Choroid plexus epithelial cell (primary cell): ENCODE data around the gene RAD51AP2.

Experiments
- DNase-seq: peaks from one replicate; pipeline ENCODE4 v3.0.0-alpha.2; 2010; ENCODE audit warnings: low read depth
- H3K4me3 ChIP-seq: 2 replicates; pipeline ENCODE4 v1.5.1; 2011; ENCODE audit warnings: low read depth, mild to moderate bottlenecking, control low read depth, low read length, moderate library complexity
- TF ChIP-seq, protein P1 (sequence below): conservative IDR thresholded peaks from 2 replicates; pipeline ENCODE4 v1.5.1; 2011; ENCODE audit warnings: low read depth, mild to moderate bottlenecking, control low read depth, inconsistent platforms, low read length, moderate library complexity

Gene RAD51AP2

DNA sequence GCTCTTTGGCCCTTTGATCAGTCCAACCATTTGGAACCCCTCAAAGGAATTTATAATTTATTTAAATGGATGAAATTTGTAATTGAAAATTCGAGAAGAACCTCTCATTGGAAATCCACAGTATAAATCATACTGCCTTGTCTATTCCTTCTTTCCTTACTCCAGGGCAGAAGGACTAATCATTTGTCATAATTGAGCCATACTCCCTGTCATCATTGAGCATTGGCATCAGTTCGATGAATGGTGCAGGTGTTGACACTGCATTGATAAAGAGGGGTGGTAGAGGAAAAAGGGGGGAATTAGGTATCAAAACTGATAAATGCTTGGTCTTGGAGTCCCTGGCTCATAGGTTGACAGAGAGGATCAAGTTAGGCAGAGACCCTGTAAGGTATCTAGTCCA, 24.2 kb upstream of the RAD51AP2 start:
- TF ChIP-seq, protein P1, sequence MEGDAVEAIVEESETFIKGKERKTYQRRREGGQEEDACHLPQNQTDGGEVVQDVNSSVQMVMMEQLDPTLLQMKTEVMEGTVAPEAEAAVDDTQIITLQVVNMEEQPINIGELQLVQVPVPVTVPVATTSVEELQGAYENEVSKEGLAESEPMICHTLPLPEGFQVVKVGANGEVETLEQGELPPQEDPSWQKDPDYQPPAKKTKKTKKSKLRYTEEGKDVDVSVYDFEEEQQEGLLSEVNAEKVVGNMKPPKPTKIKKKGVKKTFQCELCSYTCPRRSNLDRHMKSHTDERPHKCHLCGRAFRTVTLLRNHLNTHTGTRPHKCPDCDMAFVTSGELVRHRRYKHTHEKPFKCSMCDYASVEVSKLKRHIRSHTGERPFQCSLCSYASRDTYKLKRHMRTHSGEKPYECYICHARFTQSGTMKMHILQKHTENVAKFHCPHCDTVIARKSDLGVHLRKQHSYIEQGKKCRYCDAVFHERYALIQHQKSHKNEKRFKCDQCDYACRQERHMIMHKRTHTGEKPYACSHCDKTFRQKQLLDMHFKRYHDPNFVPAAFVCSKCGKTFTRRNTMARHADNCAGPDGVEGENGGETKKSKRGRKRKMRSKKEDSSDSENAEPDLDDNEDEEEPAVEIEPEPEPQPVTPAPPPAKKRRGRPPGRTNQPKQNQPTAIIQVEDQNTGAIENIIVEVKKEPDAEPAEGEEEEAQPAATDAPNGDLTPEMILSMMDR, result no peak
- no peak for DNase-seq
- no peak overlapping the region for H3K4me3 ChIP-seq

DNA sequence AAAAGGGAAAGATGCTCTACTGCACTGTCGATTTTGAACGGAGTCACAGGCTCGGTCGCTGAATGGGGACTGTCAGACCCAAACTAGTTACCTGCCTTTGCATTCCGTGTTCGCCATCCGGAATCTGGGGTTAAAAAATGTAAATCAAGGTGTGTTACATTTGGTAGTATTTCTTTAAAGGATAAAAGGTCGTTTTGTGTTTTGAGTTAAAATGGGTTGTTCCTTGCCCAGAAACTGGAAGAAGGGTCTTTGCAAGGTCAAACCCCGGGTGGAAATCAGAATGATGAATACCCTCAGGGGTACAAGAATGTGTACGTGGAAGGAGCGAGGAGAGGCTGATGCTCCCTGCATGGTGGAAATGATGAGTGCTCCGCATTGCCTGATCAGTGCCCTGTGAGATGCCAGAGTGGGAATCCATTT, 23.3 kb upstream of the RAD51AP2 start:
- H3K4me3 ChIP-seq, result no peak overlapping the region
- DNase-seq, result no peak
- TF ChIP-seq, protein P1, result no peak

DNA sequence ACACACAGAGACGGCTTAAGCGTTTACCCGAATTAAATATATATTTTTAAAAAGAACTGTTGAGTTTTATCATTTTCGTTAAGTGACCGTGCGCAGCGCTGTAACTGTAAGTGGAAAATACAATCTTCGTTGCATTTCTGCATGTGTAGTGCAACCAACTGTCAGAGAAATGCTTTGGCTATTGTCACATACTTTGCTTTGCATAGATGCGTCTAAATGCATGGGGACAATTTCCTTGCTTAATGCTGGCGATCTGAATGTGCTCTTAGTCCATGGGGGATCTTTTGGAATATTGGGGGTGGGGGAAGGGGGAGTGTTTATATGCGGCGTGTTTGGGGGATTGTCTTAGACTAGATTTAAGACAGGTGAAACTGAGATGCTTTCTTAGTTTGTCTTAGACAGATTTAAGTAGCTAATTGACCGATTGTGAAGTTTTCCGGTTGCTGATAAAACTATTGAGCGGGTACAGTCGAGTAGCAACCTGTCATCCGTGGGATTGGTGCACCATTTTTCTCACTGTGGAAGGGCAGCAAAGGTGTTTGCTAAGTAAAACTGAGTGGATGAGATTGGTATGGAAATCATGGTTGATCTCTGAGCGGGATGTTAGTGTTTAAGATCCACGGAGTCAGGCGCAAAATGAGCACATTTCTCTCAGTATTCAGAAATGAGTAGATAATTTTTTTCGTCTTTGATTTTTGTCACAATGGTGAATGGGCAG, 22.7 kb upstream of the RAD51AP2 start:
- TF ChIP-seq, protein P1, result no peak
- no peak for DNase-seq
- peak overlapping the region; percentile 55 for H3K4me3 ChIP-seq

DNA sequence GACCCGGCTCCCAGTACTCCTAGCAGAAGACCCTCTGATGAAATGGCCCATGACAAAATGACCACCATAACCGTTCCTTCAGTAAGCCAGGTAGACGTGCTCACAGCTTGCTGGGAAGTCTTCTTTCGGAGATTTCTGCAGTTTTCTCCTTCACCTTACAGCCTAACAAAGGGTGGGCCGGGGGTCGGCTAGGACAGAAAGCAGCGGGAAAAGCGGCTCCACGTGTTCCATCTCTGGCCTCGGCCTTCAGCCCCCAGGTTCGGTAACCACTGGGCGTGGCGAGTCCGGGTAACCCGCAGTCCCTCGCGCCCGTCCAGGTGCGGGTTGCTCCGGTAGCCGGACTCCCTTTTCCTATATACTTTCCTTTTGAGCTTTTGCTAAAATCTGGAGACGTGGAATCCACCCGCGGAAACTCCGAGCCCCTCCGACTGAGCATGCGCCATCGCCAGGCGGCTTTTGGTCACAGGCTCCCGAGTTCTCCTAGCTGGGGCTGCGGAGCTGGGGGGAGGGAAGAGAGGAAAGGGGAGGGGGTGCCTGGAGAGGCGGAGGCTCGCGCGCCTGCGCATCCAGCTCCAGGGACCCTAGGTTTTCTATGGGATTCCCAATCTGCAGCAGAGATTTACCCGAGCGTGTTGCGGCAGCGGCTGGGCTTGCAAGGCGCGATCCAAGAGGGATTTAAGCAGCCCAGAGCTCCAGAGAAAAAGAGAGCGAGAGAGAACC, 22.0 kb upstream of the RAD51AP2 start, which contains the start of gene VSNL1:
Gene VSNL1, plus strand, starts transcription at position 604 of the 720 bp plus-strand sequence. CDS start 51,379 bp downstream, outside the sequence.
- H3K4me3 ChIP-seq, result peak within 1 kb of the TSS; percentile 55
- TF ChIP-seq, protein P1, result no peak
- DNase-seq, result peak; percentile 66

DNA sequence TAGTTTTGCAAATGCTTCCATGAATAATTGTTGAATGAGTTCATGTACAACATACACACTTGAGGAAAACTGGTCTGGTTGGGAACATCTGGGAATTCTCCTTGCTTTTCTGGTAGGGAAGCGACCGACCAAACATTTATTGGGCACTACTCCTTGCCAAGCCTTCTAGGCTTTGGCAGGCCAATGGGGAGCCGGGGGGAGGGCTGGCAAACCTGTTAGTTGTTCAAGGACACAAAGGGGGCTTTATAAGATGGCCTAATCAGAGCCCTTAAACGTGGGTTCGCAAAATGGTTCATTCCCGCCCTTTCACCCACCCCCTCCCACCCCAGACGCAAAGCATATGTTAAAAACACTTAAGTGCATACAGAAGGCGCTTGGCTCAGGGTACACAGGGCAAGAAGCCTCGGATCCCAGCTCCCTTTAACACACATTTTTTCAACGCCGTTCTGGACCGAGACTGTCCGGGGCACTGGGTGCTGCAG, 21.4 kb upstream of the RAD51AP2 start:
- DNase-seq, result peak; percentile 2
- H3K4me3 ChIP-seq, result peak overlapping the region; percentile 55
- TF ChIP-seq, protein P1, result no peak

DNA sequence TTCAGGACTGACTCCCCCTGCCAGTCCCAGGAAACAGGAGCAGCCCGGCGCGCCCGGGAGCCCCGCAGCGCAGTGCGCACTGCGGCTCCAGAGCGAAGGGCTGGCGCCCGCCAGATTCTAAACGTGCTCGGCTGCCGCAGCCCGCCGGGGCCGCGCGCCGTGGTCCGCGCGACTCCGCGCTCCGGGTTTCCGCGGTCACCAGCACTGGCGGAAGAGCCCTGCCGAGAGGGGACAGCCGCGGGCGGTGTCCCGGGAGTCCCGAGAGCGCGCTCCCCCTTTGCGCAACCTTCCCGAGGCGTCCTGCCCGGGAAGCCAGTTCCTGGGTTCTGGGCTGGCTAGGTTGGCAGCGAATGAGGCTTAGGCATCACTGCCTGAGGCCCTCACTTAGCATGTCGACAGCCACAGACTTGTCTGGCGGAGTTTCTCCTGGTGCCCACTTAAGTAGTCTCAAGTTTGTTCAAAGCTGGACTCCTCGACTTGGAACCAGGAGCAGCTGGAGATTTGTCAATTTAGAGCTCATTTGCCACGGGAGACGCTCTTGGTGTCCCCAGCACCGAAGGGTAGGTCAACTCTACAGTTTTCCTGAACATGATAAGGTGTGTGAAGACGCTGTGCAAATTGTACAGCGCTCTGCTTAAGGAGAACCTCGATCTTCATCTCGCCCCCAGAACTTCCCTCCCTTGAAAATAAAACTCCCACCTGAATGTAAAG, 20.8 kb upstream of the RAD51AP2 start:
- peak; percentile 39 for DNase-seq
- TF ChIP-seq, protein P1, result no peak

More for the DNA sequence above, 20.8 kb upstream of the RAD51AP2 start:
- peak overlapping the region; percentile 51 for H3K4me3 ChIP-seq
